AG04449 (cell line): ENCODE results near the gene AKIP1.
"Not testable (repeated sequence)": the region's sequence is repeated elsewhere in the genome, so short reads cannot be mapped to it uniquely, and the experiment has no call there.

Experiments
- CTCF ChIA-PET: fragments of 350-600 bp; formaldehyde crosslinking; extraction: SDS; loops from one replicate; lab custom pipeline; 2021; ENCODE audit warnings: antibody characterized with exemption; lab: Yijun Ruan, JAX
- POLR2A ChIA-PET: fragments of 400-600, 350-600 bp; formaldehyde crosslinking; extraction: SDS; loops from one replicate; lab custom pipeline; 2020; ENCODE audit warnings: antibody characterized with exemption, inconsistent platforms; lab: Yijun Ruan, JAX
- DNase-seq: peaks from one replicate; pipeline ENCODE4 v3.0.0-alpha.2; 2010; ENCODE audit warnings: low read depth, low spot score
- H3K4me3 ChIP-seq: 2 replicates; pipeline ENCODE4 v1.5.1; 2011; ENCODE audit warnings: low read depth, mild to moderate bottlenecking, control low read depth, low read length
- TF ChIP-seq, protein P1 (sequence below): IDR thresholded peaks from one replicate; pipeline ENCODE4 v1.5.1; 2011; ENCODE audit warnings: mild to moderate bottlenecking, moderate library complexity, low read length, control low read depth, inconsistent platforms; ENCODE audit not compliant: insufficient read depth; ENCODE audit errors: missing control alignments

Gene AKIP1

DNA sequence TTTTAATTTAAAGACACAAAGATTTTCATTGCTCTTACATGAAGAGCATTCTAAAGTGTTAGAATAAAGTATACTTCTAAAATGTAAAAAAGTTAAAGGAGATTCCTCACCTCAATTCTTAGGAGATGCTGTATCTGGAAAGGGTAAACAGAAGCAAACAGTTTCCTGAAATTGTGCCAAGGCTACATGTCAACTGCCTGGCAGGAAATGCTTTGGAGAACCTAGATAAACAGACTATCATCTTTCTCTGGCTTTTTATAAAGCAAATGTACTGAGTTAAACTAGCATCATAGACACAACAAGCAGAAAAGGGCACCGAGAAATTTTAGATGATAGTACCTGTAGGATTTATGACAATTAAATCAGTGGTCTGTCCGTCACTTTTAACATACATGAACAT is 24.7 kb upstream of the AKIP1 start:
- TF ChIP-seq, protein P1, sequence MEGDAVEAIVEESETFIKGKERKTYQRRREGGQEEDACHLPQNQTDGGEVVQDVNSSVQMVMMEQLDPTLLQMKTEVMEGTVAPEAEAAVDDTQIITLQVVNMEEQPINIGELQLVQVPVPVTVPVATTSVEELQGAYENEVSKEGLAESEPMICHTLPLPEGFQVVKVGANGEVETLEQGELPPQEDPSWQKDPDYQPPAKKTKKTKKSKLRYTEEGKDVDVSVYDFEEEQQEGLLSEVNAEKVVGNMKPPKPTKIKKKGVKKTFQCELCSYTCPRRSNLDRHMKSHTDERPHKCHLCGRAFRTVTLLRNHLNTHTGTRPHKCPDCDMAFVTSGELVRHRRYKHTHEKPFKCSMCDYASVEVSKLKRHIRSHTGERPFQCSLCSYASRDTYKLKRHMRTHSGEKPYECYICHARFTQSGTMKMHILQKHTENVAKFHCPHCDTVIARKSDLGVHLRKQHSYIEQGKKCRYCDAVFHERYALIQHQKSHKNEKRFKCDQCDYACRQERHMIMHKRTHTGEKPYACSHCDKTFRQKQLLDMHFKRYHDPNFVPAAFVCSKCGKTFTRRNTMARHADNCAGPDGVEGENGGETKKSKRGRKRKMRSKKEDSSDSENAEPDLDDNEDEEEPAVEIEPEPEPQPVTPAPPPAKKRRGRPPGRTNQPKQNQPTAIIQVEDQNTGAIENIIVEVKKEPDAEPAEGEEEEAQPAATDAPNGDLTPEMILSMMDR = no peak
- ChIA-PET CTCF (no interaction called here), POLR2A (no interaction called here)
- H3K4me3 ChIP-seq = no peak overlapping the region
- no peak for DNase-seq

DNA sequence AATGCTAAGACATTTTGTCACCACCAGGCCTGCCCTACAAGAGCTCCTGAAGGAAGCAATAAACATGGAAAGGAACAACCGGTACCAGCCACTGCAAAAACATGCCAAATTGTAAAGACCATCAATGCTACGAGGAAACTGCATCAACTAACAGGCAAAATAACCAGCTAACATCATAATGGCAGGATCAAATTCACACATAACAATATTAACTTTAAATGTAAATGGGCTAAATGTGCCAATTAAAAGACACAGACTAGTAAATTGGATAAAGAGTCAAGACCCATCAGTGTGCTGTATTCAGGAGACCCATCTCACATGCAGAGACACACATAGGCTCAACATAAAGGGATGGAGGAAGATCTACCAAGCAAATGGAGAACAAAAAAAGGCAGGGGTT is 19.8 kb upstream of the AKIP1 start:
- H3K4me3 ChIP-seq, CTCF ChIA-PET, POLR2A ChIA-PET, DNase-seq: not testable (repeated sequence)

DNA sequence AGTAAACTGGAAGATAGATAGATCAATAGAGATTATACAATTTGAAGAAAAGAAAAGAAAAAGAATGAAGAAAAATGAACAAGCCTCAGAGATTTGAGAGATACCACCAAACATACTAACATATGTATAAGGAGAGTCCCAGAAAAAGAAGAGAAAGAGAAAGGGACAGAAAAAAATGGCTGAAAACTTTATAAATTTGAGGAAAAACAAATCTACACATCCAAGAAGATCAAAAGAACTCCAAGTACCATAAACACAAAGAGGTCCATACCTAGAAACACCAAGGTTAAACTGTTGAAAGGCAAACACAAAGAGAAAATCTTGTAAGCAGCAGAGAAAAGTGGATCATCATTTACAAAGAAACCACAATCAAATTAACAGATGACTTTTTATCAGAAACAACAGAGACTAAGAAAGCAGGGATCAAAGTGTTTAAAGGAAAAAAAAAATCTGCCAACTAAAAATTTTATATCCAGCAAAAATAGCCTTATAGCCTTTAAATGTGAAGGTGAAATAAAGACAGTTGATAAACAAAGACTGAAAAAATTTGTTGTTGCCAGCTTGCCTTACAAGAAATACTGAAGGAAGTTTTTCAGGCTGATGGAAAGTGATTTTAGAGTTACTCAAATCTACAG is 11.8 kb upstream of the AKIP1 start:
- no peak overlapping the region for H3K4me3 ChIP-seq
- CTCF ChIA-PET = no interaction called here
- DNase-seq = no peak
- TF ChIP-seq, protein P1 = no peak
- POLR2A ChIA-PET = no interaction called here

DNA sequence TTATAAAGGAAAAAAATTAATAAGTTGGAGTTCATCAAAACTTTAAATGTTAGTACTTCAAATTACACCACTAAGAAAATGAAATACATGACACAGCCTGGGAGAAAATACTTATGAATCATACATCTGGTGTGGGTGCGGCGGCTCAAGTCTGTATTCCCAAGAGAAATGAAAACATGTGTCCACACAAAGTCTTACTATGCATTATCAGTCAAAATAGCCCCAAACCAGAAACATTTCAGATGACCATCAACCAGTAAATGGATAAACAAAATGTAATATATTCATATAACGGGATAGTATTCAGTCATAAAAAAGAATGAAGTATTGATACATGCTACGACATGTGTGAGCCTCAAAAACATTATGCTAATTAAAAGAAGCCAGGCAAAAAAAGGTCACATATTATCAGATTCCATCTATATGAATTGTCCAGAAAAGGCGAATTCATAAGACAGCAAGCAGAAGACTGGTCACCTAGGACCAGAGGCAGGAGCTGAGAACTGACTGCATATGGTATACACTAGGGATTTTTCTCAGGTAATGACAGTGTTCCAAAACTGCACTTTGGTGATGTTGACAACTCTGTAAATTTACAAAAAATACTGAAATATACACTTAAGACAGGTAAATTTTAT is 5.3 kb upstream of the AKIP1 start:
- TF ChIP-seq, protein P1 = no peak
- ChIA-PET POLR2A (interaction anchor here (1.0 kb wide), 1 partner anchor 35 kb away, joined by 3 read pairs; no protein-coding TSS in a partner anchor), CTCF (interaction anchor here (1.0 to 1.4 kb wide), 2 partner anchors 35 to 232 kb away, joined by 3 to 4 read pairs; no protein-coding TSS in a partner anchor)
- H3K4me3 ChIP-seq = no peak overlapping the region
- no peak for DNase-seq

DNA sequence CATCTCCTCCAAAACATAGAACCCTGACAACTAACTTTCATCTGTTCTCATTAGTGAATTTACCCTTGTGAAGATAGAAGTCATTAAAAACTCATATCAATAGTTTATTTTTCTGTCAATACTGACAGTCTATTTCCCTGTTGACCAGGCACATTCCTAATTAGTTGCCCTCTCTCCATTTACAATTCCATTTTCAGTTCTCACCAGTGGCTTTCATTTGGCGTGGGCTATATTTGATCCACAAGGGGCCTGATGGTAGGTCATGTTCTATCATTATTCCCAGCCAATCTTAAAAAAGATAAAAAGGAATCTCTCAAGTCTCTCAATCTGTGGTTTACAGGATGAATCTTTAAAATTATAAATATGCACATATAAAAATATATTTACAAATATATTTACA is 3.9 kb upstream of the AKIP1 start:
- POLR2A ChIA-PET = interaction anchor here (1.0 to 1.9 kb wide), 3 partner anchors 36 to 58 kb away, joined by 4 to 5 read pairs (median 4); no protein-coding TSS in a partner anchor
- no peak for DNase-seq

DNA sequence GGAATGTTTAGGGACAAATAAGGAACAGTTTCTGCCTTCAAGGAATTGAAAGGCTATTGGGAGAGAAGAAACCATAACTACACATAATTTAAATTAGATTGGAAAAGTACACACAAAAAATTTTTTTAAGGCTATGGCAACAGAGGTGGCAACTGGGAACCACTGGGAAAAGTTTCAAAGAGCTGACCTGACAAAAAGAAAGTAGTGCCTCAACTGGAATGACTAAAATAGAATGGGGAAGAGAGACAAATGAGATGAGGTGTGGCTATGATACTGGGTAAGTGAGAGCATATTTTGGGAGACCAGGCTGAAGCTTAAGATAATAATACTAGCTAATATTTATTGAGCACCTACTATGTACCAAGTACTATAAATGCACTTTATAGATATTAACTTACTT is 2.9 kb upstream of the AKIP1 start:
- no peak overlapping the region for H3K4me3 ChIP-seq
- POLR2A ChIA-PET = interaction anchor here (1.9 kb wide), 1 partner anchor 37 kb away, joined by 5 read pairs; no protein-coding TSS in a partner anchor
- no peak for DNase-seq
- TF ChIP-seq, protein P1 = no peak
- CTCF ChIA-PET = interaction anchor here (0.9 to 1.6 kb wide), 2 partner anchors 51 to 52 kb away, joined by 4 read pairs; no protein-coding TSS in a partner anchor

More for the DNA sequence above, 3.9 kb upstream of the AKIP1 start:
- TF ChIP-seq, protein P1 = no peak
- CTCF ChIA-PET = interaction anchor here (1.6 kb wide), 1 partner anchor 52 kb away, joined by 4 read pairs; no protein-coding TSS in a partner anchor
- no peak overlapping the region for H3K4me3 ChIP-seq
